CD4-positive, alpha-beta T cell treated with Interleukin-17A for 1 hour (primary cell): ENCODE data around the gene HNF4A.

ENCODE experiments used
- DNase-seq: peaks from one replicate; pipeline ENCODE4 v3.0.0-alpha.2; 2020

HNF4A gene

GRCh38 chr20:44406572-44407137 is 51.2 kb downstream of the HNF4A start:
- no peak for DNase-seq

- DNase-seq, result no peak
Measured at GRCh38 chr20:44407402-44408184, 52.1 kb downstream of the HNF4A start.

GRCh38 chr20:44409132-44409600 is 53.7 kb downstream of the HNF4A start:
- DNase-seq, result no peak

- DNase-seq, result no peak
Measured at GRCh38 chr20:44410583-44411019, 55.1 kb downstream of the HNF4A start.

GRCh38 chr20:44411020-44411756 is 55.7 kb downstream of the HNF4A start:
- DNase-seq, result no peak

- no peak for DNase-seq
Measured at GRCh38 chr20:44411757-44412401, 56.4 kb downstream of the HNF4A start.

GRCh38 chr20:44412402-44413144 is 57.1 kb downstream of the HNF4A start:
- DNase-seq, result no peak

GRCh38 chr20:44413575-44414345 is 58.3 kb downstream of the HNF4A start:
- no peak for DNase-seq

- no peak for DNase-seq
Measured at GRCh38 chr20:44414346-44414714, 58.8 kb downstream of the HNF4A start.

- no peak for DNase-seq
Measured at GRCh38 chr20:44414808-44415207, 59.3 kb downstream of the HNF4A start.

- DNase-seq, result no peak
Measured at GRCh38 chr20:44415833-44416715, 60.6 kb downstream of the HNF4A start.

GRCh38 chr20:44418069-44418905 is 62.8 kb downstream of the HNF4A start:
- no peak for DNase-seq

- DNase-seq, result no peak
Measured at GRCh38 chr20:44419131-44419844, 63.8 kb downstream of the HNF4A start.

GRCh38 chr20:44420497-44420896 is 65.0 kb downstream of the HNF4A start:
- DNase-seq, result no peak

- no peak for DNase-seq
Measured at GRCh38 chr20:44422083-44422482, 66.6 kb downstream of the HNF4A start.

GRCh38 chr20:44423480-44423879 is 68.0 kb downstream of the HNF4A start:
- DNase-seq, result no peak

GRCh38 chr20:44424039-44424495 is 68.6 kb downstream of the HNF4A start:
- no peak for DNase-seq

GRCh38 chr20:44425923-44426322 is 70.4 kb downstream of the HNF4A start:
- DNase-seq, result no peak
